GM12872 (cell line): ENCODE results near the gene DBR1.

Experiments used
- CTCF ChIP-seq: IDR thresholded peaks from 3 replicates; pipeline ENCODE4 v1.5.1; 2011; ENCODE audit warnings: low read depth, mild to moderate bottlenecking, low read length, moderate library complexity; ENCODE audit not compliant: insufficient read depth

The DBR1 gene

GRCh38 chr3:138199851-138200250 is 25.1 kb upstream of the DBR1 start:
- TF ChIP-seq CTCF, result no peak

DNA sequence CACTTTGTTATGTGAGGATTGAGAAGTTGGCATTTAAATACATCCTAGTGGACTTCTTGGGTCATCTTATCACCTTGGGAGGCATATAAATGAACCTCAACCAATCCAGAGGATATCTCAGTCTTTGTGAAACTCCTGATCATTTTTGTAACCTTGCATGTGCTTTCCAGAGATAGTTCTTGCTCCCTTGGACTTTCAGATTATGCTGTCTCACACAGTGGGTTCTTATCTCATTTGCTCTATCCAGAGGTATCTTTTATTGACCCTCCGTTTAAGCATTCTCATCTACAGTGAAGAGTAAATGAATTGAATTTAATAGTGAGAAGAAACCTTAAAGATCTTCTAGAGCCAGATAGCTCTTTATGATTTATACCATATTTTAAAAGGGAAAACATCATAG is 22.8 kb upstream of the DBR1 start:
- TF ChIP-seq CTCF, result no peak

GRCh38 chr3:138197058-138197457 is 22.3 kb upstream of the DBR1 start:
- TF ChIP-seq CTCF, result no peak

DNA sequence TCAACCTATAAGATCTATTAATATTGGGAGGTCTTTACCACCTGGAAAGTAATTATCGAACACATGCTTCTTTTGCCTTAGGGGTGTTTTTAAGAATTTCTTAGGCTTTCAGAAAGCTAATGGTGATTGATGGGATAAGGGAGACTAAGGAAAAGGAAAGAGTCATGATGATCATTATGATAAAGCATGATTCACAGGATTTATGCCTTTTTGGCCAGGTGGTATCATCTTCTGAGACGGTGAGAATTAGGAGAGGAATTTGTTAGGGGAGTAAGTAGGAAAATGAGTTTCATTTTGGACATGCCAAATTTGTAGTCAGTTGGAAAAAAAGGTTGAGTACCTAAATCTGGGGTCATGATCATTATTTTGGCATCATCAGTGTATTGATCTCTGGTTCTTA is 21.3 kb upstream of the DBR1 start:
- TF ChIP-seq CTCF, result no peak

GRCh38 chr3:138195481-138195880 is 20.8 kb upstream of the DBR1 start:
- no peak for TF ChIP-seq CTCF

DNA sequence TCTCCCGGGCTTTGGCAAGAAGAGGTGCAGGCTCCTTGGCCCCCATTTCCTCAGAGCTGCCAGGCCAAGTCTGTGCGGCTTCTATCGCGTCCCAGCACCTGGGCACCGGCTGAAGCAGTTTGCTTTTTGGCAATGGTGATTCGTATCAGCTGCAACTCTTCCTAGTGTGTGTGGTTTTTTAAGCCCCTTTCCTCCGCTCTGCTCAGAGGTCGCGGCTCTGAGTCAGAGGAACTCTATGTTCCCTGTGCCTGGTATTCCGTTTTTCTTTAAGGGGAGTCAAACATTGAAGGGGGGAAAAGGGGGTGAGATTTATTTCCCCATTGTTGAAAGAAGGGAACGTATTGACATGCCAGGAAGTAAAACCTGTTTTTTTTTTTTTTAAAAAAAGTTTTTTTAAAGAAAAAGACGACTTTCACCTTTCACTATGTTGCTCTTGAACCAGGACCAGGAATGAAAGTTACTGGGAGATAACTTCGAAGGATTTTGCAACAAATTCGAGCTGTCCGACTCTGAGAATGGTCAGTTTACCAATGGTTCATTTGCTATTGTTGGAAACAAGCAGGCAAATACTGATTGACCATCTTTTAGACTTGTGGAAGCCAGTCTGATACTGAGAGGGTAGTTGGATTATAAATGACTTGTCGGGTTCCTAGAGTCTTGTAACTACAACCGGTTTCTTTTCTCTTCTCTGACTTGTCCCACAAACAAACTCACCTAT is 13.5 kb upstream of the DBR1 start:
- no peak for TF ChIP-seq CTCF

DNA sequence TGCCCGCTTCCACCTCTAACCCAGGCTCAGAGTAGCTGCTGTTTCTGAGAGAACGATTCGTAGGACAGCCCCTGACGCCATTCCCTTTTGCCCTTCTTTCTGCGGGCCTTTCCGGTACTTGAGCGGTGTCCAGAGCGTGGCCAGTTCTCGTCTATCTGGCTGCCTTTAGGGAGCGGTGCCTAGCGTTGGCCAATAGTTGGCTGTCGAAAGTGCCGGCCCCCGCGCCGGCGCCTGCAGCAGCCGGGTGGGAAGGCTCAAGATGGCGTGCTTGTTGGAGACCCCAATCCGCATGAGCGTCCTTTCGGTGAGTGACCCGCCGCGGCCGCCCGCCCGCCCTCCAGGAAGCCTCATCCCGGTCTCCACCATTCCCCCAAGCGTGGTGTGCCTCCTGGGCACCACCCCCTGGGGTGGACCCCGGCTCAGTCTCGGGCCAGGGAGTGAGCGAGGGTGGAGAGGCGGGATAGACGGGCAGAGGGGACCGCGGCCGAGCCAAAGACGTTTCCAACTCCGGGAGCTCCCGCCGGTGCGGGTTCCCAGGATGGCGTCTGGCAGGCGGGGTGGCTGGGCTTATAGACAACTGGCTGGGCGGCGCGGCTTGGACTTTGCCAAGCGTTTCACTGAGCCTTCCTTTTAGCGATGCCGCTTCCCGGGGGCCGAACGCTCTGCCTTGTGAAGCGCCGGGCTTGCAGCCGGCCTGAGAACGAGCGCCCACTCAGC is 12.7 kb upstream of the DBR1 start, which contains the start of gene ARMC8:
Gene ARMC8 (plus strand): TSS at position 6 of the 717 bp plus-strand sequence. CDS start 254 bp downstream, at position 260.
- no peak for TF ChIP-seq CTCF
